ENCODE measurements around the gene SMYD2.

DNA sequence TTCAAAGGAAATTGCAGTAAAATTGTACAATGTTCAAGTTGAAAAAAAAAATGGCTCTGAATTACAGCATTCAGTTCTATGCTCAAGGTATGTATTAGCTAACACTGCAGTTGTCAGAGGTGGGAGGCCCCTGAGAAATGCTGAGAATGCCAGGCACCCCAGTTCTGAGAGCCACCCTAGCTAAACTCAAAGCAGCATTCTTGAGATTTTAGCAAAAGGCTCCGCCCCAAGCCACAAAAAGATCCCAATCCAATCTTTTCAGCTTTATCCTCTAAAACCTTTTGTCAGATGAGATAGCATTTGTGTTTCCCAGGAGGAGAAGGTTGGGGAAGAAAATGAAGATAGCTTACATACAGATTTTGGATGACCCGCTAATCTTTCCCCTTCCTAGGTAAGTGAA is 68.8 kb downstream of the SMYD2 start:
- TF ChIP-seq, protein P1, sequence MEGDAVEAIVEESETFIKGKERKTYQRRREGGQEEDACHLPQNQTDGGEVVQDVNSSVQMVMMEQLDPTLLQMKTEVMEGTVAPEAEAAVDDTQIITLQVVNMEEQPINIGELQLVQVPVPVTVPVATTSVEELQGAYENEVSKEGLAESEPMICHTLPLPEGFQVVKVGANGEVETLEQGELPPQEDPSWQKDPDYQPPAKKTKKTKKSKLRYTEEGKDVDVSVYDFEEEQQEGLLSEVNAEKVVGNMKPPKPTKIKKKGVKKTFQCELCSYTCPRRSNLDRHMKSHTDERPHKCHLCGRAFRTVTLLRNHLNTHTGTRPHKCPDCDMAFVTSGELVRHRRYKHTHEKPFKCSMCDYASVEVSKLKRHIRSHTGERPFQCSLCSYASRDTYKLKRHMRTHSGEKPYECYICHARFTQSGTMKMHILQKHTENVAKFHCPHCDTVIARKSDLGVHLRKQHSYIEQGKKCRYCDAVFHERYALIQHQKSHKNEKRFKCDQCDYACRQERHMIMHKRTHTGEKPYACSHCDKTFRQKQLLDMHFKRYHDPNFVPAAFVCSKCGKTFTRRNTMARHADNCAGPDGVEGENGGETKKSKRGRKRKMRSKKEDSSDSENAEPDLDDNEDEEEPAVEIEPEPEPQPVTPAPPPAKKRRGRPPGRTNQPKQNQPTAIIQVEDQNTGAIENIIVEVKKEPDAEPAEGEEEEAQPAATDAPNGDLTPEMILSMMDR (IDR thresholded peaks at IDR 0.05): no peak
- no peak for TF ChIP-seq POLR2A (IDR thresholded peaks at IDR 0.05)

Data from testis (tissue), 2 donors.